Spleen (tissue), 7 donors: ENCODE data around the gene ZBED2.

Source experiments
- POLR2A ChIP-seq, 3 donors: fragments of 450-650 bp; IDR thresholded peaks; one replicate each; pipeline ENCODE4 v1.5.1; 2017; ENCODE audit warnings: antibody characterized with exemption in 3 of 3, mild to moderate bottlenecking in 1 of 3
- TF ChIP-seq, protein P1 (sequence below), 11 experiments: fragments of 200-600 bp in 7 of 11; fragments of 450-650 bp in 4 of 11; sonication (generic) in 4 of 11; IDR thresholded peaks in 8 of 11; conservative IDR thresholded peaks in 3 of 11; 1 replicate in 7 of 11; 2 replicates in 4 of 11; pipeline versions ENCODE4 v1.4.0 to v1.8.0; 2016 to 2021; ENCODE audit warnings: antibody characterized with exemption in 11 of 11, inconsistent platforms in 4 of 11, mild to moderate bottlenecking in 1 of 11
- donor health status: DM: no; HTN: no; CAD: no; lungs with moderate emphysema.
- donor health status: DM: no; HTN: no; CAD: no.
- donor health status: DM: no; HTN: no; CAD: no.

DNA sequence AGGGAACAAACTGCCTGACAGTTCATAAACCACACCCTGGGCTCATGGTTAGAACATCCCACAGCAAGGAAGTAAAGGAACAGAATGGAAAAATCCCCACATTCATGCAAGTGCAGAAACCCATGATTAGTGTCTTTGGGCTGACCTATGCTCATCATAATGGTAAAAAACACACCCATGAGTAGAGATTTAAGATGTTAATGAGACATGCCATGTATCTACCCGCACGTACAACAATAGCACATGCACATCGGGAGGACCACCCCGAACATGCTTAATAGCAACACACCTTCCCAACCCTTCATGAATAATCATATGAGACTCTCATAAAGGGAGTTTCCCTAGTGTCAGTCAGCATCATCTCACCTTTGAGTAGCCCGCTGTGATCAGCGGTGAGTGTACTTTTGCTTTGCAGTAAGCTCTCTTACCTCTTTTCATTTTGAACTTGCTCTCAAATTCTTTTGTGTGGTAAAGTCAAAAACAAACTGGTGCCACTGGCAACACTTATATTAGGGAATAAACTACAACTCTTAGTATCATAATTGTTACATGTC, 23.2 kb downstream of the ZBED2 start:
- TF ChIP-seq, protein P1, sequence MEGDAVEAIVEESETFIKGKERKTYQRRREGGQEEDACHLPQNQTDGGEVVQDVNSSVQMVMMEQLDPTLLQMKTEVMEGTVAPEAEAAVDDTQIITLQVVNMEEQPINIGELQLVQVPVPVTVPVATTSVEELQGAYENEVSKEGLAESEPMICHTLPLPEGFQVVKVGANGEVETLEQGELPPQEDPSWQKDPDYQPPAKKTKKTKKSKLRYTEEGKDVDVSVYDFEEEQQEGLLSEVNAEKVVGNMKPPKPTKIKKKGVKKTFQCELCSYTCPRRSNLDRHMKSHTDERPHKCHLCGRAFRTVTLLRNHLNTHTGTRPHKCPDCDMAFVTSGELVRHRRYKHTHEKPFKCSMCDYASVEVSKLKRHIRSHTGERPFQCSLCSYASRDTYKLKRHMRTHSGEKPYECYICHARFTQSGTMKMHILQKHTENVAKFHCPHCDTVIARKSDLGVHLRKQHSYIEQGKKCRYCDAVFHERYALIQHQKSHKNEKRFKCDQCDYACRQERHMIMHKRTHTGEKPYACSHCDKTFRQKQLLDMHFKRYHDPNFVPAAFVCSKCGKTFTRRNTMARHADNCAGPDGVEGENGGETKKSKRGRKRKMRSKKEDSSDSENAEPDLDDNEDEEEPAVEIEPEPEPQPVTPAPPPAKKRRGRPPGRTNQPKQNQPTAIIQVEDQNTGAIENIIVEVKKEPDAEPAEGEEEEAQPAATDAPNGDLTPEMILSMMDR (IDR thresholded peaks at IDR 0.05 in 8 of 11, conservative IDR thresholded peaks at IDR 0.05 in 3 of 11), result no peak
- no peak for TF ChIP-seq POLR2A (IDR thresholded peaks at IDR 0.05)
